ENCODE measurements around the gene SIRT2. TPM values are rescaled to one million over a fixed set of nuclear protein-coding genes. Genes with fewer than 3 reads are reported as not detected.

SIRT2 gene
- total RNA-seq, 1 donor from 2014 or later = 70.2 TPM

GRCh38 chr19:38920602-38921419, 21.4 kb upstream of the SIRT2 start:
- Mint-ChIP-seq H3K27me3 (ENCODE audit: unreplicated experiment) (no peaks in the 10 kb centered on the region), H3K9me3 (ENCODE audit: unreplicated experiment) (no peaks in the 10 kb centered on the region), H3K4me1 (ENCODE audit: unreplicated experiment) (no peaks in the 10 kb centered on the region), H3K36me3 (ENCODE audit: unreplicated experiment) (peaks cover 6% of the 10 kb centered on the region), H3K27ac (ENCODE audit: unreplicated experiment) (no peak overlapping the region), H3K4me3 (ENCODE audit: unreplicated experiment) (no peak overlapping the region)
- no peak for TF ChIP-seq CTCF (IDR thresholded peaks at IDR 0.05)
- no peak for DNase-seq (ENCODE audit: extremely low spot score, unreplicated experiment)

- Mint-ChIP-seq H3K36me3 (ENCODE audit: unreplicated experiment) (peaks cover 2% of the 10 kb centered on the region), H3K4me3 (ENCODE audit: unreplicated experiment) (no peak overlapping the region), H3K4me1 (ENCODE audit: unreplicated experiment) (no peaks in the 10 kb centered on the region), H3K9me3 (ENCODE audit: unreplicated experiment) (no peaks in the 10 kb centered on the region), H3K27ac (ENCODE audit: unreplicated experiment) (no peak overlapping the region), H3K27me3 (ENCODE audit: unreplicated experiment) (no peaks in the 10 kb centered on the region)
- TF ChIP-seq CTCF (IDR thresholded peaks at IDR 0.05) = no peak
- no peak for DNase-seq (ENCODE audit: extremely low spot score, unreplicated experiment)
Observed at GRCh38 chr19:38919837-38920601, 20.6 kb upstream of the SIRT2 start.

- H3K27me3 Mint-ChIP-seq (ENCODE audit: unreplicated experiment) = no peaks in the 10 kb centered on the region
- H3K4me3 Mint-ChIP-seq (ENCODE audit: unreplicated experiment) = no peak overlapping the region
- peaks cover 2% of the 10 kb centered on the region for H3K36me3 Mint-ChIP-seq (ENCODE audit: unreplicated experiment)
- no peak overlapping the region for H3K27ac Mint-ChIP-seq (ENCODE audit: unreplicated experiment)
- H3K4me1 Mint-ChIP-seq (ENCODE audit: unreplicated experiment) = no peaks in the 10 kb centered on the region
- DNase-seq (ENCODE audit: extremely low spot score, unreplicated experiment) = no peak
- TF ChIP-seq CTCF (IDR thresholded peaks at IDR 0.05) = no peak
- no peaks in the 10 kb centered on the region for H3K9me3 Mint-ChIP-seq (ENCODE audit: unreplicated experiment)
Observed at GRCh38 chr19:38918526-38918925, 19.1 kb upstream of the SIRT2 start.

- no peaks in the 10 kb centered on the region for H3K4me1 Mint-ChIP-seq (ENCODE audit: unreplicated experiment)
- no peak overlapping the region for H3K4me3 Mint-ChIP-seq (ENCODE audit: unreplicated experiment)
- H3K27ac Mint-ChIP-seq (ENCODE audit: unreplicated experiment) = no peak overlapping the region
- no peak for TF ChIP-seq CTCF (IDR thresholded peaks at IDR 0.05)
- no peaks in the 10 kb centered on the region for H3K27me3 Mint-ChIP-seq (ENCODE audit: unreplicated experiment)
- H3K9me3 Mint-ChIP-seq (ENCODE audit: unreplicated experiment) = no peaks in the 10 kb centered on the region
- no peak for DNase-seq (ENCODE audit: extremely low spot score, unreplicated experiment)
- H3K36me3 Mint-ChIP-seq (ENCODE audit: unreplicated experiment) = peaks cover 2% of the 10 kb centered on the region
Observed at GRCh38 chr19:38917921-38918491, 18.6 kb upstream of the SIRT2 start.

GRCh38 chr19:38917516-38917915, 18.1 kb upstream of the SIRT2 start:
- H3K9me3 Mint-ChIP-seq (ENCODE audit: unreplicated experiment) = no peaks in the 10 kb centered on the region
- no peaks in the 10 kb centered on the region for H3K27me3 Mint-ChIP-seq (ENCODE audit: unreplicated experiment)
- DNase-seq (ENCODE audit: extremely low spot score, unreplicated experiment) = no peak
- no peaks in the 10 kb centered on the region for H3K4me1 Mint-ChIP-seq (ENCODE audit: unreplicated experiment)
- no peak overlapping the region for H3K27ac Mint-ChIP-seq (ENCODE audit: unreplicated experiment)
- no peak overlapping the region for H3K4me3 Mint-ChIP-seq (ENCODE audit: unreplicated experiment)
- no peak for TF ChIP-seq CTCF (IDR thresholded peaks at IDR 0.05)
- H3K36me3 Mint-ChIP-seq (ENCODE audit: unreplicated experiment) = peaks cover 1% of the 10 kb centered on the region
